GM18508 (cell line): ENCODE data around the gene ARHGAP26.
"Not testable (repeated sequence)": the region's sequence is repeated elsewhere in the genome, so short reads cannot be mapped to it uniquely, and the experiment has no call there.

Experiments used
- ATAC-seq: cut with Tn5 transposase; IDR thresholded peaks from one replicate; pipeline ENCODE4 v1.9.1; 2021; ENCODE audit warnings: moderate number of reproducible peaks; ENCODE audit not compliant: insufficient read depth, unreplicated experiment

The ARHGAP26 gene

GRCh38 chr5:143086546-143086907 lies 316.4 kb downstream of the ARHGAP26 start:
- no peak for ATAC-seq

DNA sequence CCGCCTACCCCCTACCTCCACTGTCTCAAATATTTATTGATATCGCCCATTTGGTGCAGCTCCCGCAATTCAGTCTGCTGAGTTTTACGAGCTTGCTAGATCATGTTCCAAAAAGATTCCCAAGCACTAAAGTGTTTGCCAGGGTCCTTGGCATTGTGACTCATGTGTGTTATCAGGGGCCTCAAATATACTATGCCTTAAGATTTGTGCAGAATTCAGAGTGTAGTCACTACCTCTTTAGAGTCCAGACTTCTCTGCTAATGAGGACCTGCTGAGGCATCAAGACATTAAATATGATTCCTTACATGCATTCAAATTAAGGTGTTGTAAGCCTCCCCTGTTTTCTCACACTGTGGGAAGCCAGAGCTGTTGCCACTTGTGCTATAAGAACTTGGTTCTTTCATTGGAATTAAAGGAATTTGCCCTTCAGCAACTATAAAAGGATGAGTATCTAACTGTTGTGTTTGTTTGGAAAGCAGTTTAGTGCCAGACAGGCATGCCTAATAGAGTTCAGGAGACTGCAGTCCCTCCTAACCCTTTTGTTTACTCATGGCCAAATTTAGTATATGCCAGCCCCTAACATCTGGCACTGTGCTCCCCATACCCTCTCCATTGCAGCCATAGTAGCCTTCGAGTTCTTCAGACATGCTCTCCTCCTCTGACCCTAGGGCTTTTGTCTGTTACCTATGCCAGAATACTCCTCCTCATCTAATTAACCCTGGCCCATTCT lies 316.9 kb downstream of the ARHGAP26 start:
- ATAC-seq: no peak

DNA sequence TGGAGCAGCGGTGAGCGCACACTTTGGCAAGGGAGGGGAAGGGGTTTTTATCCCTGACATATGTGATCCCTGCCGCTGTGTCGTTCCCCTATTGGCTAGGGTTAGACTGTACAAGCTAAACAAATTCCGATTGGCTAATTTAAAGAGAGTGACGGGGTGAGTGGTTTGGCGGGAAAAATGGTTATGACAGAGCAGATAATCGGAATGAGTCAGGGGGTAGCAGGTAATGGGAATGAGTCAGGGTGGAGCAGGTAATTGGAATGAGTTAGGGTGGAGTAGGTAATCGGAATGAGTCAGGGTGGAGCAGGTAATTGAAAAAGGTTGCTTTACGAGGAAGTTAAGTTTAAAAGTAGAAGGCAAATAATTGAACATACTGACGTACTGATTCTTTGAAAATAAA lies 318.5 kb downstream of the ARHGAP26 start:
- ATAC-seq: not testable (repeated sequence)

- not testable (repeated sequence) for ATAC-seq
Measured at GRCh38 chr5:143090044-143090443, 319.9 kb downstream of the ARHGAP26 start.

DNA sequence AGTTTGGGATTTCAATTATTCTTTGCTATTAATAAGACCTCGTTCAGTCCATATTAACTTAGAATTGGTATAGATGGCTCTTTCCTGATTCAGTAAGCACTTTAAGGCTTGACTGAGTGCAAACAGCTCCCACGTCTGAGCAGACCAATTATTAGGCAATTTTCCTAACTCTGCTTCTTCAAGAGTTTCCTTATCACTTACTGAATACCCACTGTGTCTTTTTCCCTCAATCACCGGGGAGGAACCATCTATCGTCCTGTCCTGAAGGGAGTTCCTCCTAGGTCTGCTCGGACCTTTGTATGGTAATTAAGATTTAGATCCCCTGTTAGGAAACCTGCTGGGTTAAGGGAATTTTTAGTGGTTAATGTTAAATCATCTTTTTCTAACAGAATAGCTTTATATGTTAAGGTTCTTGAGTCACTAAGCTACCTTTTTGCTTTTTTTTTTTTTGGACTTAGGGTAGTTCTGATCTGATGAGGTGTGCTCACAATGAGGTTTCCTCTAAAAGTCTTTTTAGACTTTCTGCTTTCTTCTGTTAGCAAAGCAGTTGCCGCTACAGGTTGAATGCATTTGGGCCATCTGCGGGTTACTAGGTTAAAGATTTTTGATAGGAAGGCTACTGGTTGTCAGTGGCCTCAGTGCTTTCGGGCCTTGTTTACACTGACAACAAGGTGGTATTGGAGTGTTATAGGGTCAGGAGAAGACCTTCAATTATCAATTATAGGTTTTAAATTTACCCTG lies 322.7 kb downstream of the ARHGAP26 start:
- not testable (repeated sequence) for ATAC-seq

GRCh38 chr5:143093452-143094086 lies 323.4 kb downstream of the ARHGAP26 start:
- no peak for ATAC-seq

DNA sequence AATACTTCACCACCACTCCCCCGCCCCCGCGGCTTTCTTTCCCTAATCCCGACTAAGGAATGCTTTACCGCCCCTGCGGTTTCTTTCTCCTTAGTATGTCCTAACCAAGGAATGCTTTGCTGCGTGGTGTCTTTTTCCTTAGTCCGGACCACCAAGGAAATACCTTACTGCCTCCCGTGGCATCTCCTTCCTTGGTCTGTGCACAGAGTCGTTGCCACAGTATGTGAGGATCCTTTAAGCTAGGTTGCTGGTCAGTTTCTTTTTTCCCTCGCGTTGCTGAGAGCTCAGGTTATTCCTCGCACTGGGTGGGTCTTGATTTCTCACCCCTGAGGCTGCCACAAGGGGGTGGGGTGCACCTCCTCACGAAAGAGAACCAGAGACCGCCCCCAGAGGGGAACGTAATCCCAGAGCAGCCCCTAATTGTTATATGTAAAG lies 323.9 kb downstream of the ARHGAP26 start:
- no peak for ATAC-seq

- not testable (repeated sequence) for ATAC-seq
Measured at GRCh38 chr5:143094608-143095007, 324.4 kb downstream of the ARHGAP26 start.

GRCh38 chr5:143101121-143101520 lies 330.9 kb downstream of the ARHGAP26 start:
- peak; percentile 73 for ATAC-seq

DNA sequence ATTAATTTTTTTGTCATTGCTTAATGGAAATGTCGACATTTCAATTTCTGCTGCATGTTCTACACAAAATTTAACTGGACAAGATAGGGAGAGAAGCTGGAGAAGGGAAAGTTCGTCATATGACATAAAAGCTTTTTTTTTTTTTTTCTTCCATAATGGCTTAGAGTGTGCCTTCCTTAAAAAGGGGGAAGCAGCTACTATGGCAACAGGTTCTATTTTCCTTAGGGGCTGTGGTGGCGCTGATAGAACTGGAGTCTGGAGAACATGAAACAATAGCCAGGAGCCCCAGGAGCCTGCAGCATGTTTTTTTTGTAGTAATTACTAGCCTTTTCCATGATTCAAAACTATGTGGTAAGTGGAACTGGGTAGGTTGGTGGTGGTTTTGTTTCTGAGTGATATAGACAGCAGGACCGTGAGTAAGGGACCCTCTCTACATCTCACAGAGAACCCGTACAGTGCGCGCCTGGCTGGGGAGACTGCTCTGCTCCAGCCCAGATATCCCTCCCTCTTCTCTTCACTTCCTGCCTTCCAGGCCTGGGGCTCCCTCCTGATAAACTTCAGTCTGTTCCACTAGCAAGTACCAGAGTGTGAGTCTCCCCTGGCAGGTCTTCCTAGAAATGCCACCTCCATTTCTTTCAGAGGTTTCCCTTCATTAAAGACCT lies 331.7 kb downstream of the ARHGAP26 start:
- no peak for ATAC-seq

DNA sequence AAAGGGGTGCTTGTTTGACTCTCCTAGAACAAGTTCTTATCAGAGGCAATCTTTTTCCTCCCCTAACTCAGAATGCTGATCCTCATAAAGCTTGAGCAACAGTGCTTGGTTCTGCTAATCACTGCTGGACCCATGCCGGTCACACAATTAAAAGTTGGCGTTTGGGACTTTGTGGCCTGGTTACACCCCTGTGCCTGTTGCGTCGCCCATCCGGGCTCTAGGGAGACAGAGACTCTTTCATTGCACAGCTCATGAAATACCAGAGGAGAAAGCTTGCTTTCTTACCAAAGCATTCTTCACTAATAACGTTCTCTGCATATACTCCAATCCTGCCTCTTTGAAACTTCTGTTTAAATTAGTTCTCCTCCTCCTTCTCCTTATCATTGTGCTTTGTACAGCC lies 332.2 kb downstream of the ARHGAP26 start:
- ATAC-seq: no peak

- ATAC-seq: no peak
Measured at GRCh38 chr5:143105216-143105905, 335.2 kb downstream of the ARHGAP26 start.

GRCh38 chr5:143106174-143106573 lies 336.0 kb downstream of the ARHGAP26 start:
- ATAC-seq: no peak

DNA sequence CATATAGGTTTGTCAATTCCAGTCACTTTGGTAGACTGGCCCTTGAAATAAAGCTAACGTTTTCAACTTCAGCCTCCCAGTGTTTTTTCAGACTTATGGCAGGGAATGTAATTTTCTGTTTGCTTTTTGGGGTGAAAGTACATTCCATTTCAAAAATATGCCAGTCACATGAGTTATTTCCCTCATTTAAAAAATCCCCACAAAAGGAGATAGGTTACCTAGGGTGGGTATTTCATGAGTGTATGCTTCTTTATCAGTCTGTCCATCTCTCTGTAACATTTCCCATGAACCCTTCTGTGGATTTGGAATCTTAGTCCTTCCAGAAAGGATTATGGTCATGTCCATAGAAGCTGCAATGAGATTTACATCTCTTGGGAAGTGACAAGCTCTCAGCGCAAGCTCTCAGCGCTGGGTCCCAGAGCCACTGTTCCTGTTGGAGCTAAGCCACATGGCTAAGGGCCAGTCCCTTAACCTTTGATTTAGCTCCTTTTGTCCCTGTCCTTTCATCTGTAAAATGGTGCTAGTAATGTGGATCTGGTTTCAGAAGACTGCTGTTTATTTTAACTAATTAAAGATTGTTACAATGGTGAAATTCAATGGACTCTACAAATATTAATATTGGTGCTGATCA lies 338.4 kb downstream of the ARHGAP26 start:
- no peak for ATAC-seq

DNA sequence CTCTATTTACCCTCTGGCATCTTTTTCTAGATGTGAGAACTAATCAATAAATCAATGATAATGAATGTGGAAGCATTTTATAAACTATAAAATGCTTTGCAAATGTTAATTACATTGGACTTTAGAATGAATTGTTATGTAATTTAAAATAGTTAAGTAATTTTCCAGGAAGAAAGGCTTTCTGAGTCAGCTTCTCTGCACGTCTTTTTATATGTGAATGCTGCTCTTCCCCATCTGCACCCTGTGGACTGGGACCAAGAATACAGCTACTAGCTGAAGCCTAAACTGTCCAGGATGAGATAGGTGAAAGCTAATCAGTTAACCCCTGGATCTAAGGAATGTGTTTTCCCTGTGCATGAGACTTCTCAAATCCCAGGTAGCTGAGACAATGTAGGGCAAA lies 340.4 kb downstream of the ARHGAP26 start:
- ATAC-seq: no peak

GRCh38 chr5:143111799-143112198 lies 341.6 kb downstream of the ARHGAP26 start:
- ATAC-seq: no peak

DNA sequence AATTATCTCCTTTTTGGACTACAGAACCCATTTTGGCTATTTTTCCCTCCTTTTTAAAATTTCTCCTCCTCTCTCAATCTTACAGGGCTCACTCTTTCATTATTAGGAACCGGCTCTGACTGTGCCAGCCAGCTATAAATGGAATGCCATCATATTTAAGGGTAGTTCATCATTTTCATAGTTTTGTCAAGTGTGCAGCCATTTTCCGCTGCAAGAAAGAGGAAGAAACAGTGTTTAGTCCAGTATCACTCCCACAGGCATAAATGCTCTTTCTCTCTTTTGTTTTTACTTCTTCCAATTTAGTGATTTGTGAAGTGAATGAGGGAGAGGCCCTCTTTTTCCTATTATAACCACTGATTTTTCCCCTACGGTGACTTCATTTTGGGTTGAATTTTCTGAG lies 343.3 kb downstream of the ARHGAP26 start:
- ATAC-seq: no peak

GRCh38 chr5:143114481-143114880 lies 344.3 kb downstream of the ARHGAP26 start:
- ATAC-seq: no peak

GRCh38 chr5:143115381-143115780 lies 345.2 kb downstream of the ARHGAP26 start:
- no peak for ATAC-seq

- no peak for ATAC-seq
Measured at GRCh38 chr5:143116814-143117213, 346.6 kb downstream of the ARHGAP26 start.
